Activated T-cell treated with anti-CD3 and anti-CD28 coated beads for 4 hours (primary cell): ENCODE data around the gene TTF2.
"Not testable (repeated sequence)": the region's sequence is repeated elsewhere in the genome, so short reads cannot be mapped to it uniquely, and the experiment has no call there.

Source experiments
- DNase-seq: peaks from one replicate; pipeline ENCODE4 v3.0.0-alpha.2; 2020

The TTF2 gene

DNA sequence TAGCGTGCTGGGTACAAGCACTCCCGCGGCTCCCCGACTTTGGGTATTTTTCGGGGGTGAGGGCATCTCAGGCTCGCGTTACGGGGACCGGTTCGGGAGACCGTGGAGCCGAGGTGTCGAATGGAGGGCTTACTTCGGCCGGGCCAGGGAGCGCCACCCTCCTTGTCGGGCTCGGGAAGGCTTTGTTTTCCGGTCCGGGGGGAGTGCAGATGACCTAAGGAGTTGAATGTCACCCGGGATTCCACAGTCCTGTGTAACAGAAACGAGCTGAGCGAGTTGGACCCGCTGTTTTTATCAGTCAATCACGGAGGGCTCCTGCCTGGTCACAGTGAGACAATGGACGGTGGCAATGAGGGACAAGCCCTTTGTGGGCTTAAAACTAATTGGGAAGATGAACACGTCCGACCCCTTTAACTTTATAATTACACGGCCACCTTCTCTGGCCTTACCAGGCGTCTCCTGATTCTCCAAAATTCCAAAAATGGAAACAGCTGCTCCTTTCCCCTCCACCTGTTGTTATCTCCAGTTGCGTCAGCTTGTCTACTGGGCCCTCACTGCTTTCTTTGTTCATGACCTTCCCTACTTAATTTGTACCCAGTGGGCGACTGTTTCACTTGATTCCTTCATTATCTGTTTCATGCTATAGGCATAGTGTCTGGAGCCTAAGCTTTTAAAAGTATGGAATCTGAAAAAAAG is 62.4 kb downstream of the TTF2 start:
- no peak for DNase-seq

DNA sequence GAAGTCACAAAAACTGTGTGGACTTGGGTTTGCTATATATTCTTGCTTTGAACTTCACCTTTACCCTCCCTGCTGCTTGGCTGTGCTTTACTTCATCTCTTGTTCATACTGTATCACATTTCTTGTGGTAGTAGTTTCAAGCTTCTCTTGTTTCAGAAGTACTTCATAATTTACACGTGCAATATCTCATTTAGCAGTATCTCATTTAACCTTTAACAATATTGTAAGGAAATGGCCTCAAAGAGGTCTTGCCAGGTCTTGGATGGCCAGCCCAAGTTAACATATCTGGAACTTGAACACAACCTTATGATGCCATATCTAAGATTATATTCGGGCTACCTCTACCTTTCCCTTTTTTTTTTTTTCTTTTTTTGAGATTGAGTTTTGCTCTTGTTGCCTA is 63.1 kb downstream of the TTF2 start:
- no peak for DNase-seq

DNA sequence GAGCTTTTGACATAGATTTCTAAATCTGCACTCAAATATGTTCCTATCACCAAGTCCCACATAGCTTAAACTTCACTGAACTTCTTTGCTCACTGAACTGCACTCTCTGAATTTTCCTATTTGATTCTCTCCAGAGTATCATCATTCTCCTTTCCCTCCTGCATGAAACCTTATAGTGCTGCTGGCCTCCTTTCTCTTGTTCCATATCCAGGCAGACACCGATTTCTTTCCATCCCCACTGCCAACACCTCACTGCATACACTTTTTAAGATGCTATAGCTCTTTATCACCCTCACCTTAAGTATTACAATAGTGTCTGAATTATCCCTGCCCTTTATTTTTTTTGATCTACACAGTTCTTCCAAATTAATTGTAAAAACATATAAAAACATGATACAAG is 64.5 kb downstream of the TTF2 start:
- no peak for DNase-seq

DNA sequence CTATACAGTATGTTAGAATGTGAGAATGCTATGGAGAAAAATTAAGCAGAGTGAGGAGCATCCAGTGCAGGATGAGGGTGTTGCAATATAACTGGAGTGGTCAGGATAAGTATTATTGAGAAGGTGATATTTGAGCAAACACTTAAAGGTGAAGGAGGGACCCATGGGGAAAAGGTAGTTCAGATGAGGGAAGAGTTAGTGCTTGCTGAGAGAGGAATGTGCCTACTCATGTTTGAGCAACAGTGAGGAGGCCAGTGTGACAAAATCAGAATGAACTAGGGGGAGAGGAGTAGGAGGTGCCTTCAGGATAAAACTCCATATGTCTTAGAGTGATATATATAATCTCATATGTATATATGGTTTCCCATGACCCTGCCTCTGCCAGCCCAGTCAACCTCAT is 67.7 kb downstream of the TTF2 start:
- DNase-seq: no peak

DNA sequence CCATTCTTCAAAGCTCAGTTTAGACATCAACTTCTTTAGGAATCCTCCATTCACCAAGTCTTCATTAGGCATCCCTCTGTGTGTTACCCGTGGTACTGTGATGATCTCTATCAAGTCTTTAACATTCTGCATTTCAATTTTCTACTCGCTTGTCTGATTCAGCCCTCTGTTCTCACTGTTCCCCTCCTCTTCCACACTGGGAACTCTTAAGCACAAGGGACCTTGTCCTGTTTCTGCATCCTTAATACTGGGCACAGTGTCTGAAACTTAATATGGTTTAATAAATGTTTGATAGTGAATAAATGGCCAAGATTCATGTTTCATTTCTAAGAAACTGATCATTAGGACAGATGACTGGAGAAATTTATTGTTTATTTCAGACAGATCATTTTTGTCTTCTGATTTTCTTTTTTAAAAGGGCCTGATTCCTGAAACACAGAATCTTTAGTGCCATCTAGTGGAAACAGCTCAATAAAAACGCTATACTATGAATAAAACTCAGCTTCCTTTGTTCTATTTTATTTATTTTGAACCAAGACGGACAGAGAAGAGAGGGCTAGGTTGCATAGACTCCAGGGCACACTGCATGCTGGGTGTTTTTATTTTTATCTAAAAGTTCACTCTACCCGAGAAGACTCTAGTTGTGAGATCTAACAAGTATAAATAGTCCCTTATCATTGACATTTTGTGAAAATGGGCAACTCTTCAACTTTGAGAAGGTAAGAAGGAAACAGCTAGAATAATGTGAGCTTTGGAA is 68.4 kb downstream of the TTF2 start:
- no peak for DNase-seq

DNA sequence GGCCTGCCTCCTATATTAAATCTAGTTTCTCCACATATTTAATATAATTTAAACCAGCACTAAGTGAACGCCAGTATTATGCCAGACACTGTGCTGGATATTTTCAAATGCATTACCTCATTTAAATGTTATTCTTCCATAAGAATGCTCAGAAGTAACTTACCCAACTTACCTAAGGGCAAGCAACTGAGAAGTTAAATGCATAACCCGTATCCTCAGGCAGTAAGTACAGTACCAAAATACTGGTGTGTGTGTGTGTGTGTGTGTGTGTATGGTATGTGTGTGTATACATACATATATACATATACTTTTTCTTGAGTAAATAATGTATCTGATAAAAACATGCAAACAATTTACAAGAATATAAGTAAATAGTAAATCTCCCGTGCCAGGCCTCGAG is 70.4 kb downstream of the TTF2 start:
- DNase-seq: no peak

DNA sequence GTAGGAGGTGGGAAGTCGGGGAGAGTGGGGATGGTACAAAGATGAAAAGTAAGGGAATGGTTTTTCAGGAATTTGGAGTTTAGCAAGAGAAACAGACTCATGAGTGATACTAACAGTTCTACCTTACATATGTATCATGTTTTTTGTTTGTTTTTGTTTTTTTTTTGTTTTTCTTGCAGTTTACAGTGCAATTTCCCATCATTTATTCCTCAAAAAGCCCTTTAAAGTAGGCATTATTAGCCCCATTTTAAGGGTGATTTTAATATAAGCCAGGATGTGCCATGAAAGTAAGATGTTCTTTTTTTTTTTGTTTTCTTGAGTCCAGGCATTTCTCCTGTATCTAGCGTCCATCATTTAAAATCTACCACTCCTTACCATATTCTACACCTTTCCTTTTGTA is 75.2 kb downstream of the TTF2 start:
- DNase-seq: no peak

DNA sequence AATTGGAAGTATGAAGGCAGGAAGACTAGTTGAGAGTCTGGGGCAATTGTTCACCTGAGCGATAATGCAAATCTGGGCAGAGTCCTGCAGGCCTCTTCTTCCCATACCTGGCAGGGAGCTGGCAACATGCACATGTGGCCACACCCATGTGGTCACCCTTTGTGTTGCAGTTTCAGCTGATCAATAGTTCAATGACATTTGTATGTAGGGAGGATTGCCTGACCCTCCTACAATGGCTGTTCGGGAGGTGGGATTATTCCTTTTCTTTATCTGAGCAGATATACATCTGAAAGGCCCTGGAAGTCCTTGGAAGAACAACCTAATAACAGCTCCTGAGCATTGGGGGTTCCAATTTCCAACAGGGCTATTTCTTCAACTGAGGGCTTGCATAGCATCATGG is 76.6 kb downstream of the TTF2 start:
- no peak for DNase-seq

DNA sequence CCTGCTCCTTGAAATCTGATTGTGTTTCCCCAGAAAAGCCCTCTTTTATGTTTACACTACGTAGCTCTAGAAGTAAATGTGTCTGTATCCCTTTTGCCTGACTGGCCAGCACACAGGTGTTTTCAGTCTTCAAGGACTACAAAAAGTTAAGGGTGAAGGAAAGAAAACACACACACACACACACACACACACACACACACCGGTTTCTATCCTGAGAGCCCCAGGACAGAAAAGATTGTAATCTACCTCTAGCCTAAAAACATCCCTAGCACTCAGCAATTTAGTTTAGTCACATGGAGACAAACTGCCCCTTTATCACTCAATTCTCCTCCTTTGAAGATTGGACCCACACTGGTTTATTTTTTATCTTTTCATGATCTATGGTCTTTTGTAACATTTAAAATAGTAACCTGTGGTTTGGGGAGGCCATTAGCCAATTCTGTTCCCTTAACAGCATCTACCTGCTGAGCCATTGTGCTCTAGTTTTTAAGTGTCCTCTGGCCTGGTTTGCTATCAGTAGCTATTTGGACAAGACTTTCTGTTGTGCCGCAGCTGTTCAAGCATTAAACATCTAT is 77.2 kb downstream of the TTF2 start:
- no peak for DNase-seq

DNA sequence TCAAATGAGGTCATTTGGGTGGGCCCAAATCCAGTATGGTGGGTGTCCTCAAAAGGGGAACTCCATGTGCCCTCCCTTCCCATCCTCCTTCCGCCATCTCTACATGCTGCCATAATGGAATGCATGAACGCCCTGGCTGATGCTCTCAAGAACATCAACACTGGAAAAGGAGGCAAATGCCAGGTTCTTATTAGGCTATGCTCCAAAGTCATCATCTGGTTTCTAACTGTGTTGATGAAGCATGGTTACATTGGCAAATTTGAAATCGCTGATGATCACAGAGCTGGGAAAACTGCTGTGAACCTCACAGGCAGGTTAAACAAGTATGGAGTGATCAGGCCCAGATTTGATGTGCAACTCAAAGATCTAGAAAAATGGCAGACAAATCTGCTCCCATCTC is 78.0 kb downstream of the TTF2 start:
- no peak for DNase-seq

DNA sequence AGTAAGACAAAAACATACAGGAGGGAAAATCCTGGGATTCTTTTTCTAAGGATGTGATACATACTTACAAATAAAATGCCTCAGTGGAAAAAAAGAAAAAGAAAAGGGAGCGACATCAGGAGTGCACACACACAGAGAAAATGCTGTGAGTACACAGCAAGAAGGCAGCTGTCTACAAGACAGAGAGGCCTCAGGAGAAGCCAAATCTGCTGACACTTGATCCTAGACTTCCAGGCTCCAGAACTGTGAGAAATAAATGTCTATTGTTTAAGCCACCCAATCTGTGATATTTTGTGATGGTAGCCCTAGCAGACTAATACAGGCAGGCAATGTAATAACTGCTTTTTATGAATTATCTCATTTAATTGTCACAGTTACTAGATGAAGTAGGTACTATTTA is 78.4 kb downstream of the TTF2 start:
- DNase-seq: no peak

DNA sequence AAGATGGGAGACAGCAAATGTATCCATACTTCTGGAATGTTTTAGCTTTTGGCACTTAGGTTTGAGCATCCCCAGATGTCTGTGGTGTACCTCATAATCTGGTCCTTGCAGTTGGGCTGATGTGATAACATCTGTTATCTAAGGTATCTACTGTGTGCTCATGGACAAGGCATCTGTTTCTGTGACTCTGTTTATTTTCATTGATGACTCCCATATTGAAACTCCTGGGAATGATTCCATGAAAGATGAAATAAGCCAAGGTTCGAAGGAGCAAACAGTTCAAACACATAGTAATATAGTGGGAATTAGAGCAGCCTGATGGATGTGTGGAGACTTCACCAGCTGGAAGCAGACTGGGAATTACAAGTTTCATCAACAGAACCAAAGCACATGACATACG is 82.1 kb downstream of the TTF2 start:
- DNase-seq: no peak

DNA sequence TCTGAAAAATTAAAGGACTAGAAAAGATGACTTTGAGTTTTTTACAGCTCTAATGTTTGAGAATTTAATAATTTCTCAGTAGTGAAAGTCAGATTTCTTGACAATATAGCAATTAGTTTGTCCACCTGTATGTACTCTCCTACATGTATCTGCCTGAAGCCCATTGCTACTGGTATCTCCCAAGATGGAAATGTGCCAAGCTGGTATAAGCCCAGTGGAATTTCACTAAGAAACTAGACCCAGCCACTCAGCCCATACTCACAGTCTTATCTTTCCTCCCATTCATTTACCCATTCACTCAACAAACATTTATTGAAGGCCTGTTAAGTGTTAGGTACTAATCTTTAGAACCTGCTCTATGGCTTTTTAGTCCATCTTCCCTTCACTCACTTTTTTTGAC is 83.0 kb downstream of the TTF2 start:
- no peak for DNase-seq

DNA sequence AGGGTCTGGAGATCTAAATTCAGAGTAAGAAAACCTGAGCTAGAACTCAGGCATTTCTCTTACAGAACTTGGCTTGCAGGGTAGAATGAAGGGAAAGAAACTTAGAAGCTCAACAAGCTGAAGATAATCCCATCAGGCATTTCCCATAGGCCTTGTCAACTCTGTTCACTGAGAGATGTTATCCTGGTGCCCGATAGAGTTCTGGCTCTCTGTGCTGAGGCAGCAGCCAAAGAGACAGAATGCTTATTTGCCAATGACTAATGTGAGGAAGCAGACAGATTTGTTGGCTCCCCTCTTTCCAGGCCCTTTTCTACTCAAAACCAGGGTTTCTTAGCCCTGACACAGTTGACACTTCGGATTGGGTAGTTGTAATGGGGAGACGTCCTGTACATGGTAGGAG is 83.7 kb downstream of the TTF2 start:
- DNase-seq: no peak

DNA sequence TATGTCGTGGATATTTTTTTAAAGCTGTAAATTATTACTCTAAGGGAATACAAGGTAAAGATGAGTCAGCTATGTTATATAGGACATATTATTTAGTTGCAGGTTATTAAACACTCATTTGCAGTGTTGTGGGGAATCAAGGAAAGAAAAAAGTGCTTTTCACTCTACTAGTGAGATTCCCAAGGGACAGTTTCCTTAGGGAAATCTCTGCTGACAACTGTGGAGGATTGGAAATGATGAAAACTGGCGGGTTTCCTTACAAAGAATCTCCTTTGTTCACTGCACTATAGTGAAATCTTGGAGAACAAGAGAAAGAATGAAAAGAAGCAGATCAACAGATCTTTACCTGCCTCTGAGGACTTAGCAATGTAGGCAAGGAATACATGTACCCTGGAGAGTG is 85.9 kb downstream of the TTF2 start:
- DNase-seq: no peak

DNA sequence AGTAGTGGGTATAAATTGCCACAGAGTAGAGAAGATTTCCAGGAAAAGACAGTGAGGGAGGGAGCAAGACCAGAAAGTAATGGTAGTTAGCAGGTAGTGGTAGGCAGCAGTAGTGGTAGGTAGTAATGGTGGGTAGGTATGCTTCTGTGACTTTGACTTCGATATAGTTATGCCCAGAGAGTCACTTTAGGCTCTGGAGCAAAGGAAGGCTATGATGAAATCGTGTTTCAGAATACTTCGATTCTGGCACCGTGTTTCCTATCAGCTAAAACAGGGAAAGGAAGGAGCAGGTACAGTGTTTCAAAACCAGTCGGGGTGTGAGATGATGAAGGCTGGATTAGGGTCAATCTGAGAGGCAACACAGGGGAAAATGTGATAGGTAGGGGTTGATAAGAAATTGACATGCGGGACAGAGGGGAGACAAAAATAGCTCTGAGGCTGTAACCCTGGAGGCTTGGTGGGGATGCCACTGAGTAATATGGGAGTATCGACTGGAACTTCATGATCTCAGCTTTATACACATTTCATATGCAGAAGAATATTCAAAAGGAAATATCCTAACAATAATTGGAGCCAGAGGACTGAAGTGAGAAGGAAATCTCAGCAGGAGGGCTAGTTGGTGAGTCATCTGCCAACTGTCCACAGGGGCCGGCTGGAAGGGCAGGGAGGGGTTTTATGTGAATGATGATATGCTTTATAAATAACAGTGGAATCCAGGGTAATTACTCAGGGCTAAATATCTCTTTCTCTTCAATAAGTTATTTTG is 86.6 kb downstream of the TTF2 start:
- no peak for DNase-seq

DNA sequence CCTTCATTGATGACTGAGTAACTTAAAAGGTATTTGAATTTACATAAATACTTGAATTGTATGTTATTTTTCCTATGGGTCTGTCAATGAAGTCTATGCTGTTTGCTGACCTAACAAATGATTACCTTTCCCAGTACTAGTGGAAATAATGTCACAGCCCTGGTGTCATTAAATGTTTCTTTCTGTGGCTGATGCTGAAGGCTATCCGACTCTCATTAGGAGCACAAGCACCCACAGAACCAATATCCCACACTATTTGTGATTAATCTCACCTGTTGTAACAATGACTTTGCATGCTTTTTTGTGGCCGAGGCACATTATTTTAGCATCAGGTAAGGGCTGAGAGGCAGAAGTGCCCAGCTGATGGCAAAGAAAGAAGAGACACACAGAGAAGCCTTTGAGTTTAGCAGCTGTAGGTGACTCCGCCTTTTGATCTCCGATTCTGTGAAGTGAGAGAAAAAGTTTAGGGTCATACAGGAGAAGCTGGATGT is 87.3 kb downstream of the TTF2 start:
- DNase-seq: no peak

DNA sequence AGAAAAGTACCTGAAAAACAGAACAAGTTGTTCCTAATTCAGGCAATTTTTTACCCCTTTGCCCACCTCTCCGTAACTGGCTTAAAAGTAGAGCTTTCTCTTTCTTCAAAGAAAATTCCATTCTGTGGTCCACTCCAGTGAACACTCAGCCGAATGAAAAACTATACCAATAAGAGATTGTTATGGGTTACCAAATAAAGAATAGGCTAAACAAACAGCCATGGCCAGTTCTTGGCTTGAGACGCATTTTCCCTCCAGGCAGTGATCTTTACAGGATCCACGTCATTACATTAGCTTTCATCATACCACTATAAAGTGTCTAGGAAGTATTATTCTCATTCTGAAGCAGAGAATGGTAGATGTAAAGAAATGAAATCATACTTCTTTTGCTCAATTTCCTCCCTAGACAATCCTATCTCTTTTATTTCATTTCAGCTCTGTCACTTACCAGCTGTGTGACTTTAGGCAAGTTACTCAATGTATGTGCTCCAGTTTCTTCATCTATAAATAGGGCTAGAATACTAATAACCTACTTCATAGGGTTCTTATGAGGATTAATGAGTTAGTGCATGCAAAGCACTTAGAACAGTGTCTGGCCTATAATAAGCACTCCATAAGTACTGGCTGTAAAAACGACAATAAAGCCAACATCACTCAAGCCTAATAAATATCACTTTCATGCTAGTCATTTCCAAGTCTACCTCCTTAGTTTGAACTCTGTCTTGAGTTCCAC is 87.9 kb downstream of the TTF2 start:
- DNase-seq: no peak

DNA sequence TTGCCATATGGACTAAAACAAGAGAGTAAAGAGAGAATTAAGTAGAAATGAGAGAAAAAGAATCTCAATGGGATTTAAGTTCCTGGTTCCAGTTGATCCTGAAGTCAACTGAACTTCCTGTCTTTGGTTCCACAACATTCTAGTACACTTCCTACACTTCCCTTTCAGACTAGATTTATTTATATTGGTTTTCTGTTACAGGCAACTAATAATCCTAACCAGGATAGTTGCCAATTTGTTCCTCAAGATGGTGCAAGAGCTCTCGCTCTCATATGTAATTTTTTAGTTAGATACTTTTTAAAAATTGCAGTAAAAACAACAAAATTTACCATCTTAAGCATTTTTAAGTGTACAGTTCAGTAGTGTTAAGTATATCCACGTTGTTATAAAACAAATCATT is 90.2 kb downstream of the TTF2 start:
- no peak for DNase-seq

DNA sequence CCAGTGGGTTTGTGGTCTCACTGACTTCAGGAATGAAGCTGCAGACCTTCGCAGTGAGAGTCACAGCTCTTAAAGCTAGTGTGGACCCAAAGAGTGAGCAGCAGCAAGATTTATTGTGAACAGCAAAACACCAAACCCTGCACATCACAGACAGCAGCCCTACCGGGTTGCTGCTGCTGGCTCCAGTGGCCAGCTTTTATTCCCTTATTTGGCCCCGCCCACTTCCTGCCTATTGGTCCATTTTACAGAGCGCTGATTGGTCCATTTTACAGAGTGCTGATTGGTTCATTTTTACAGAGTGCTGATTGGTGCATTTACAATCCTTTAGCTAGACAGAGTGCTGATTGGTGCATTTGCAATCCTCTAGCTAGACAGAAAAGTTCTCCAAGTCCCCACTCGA is 91.2 kb downstream of the TTF2 start:
- DNase-seq: not testable (repeated sequence)
